OCI-LY1 (cell line): Measurements from ENCODE around the gene RTP5.

Experiments used
- H2AFZ ChIP-seq: fragments of 200-600 bp; sonication (generic), shearing (Covaris generic); 2 replicates; pipeline ENCODE4 v1.6.0; 2014; ENCODE audit warnings: antibody characterized with exemption, mild to moderate bottlenecking, low read length
- H3F3A ChIP-seq: fragments of 200-600 bp; sonication (generic), shearing (Covaris generic); 2 replicates; pipeline ENCODE4 v1.6.0; 2014; ENCODE audit warnings: mild to moderate bottlenecking, antibody characterized with exemption, low read length, moderate library complexity; ENCODE audit not compliant: insufficient read depth
- H3K27ac ChIP-seq: fragments of 200-600 bp; sonication (generic); 2 replicates; pipeline ENCODE4 v1.5.1; 2014; ENCODE audit warnings: low read length, mixed run types, mild to moderate bottlenecking, low read depth; ENCODE audit not compliant: poor library complexity, severe bottlenecking
- H3K27me3 ChIP-seq: fragments of 200-600 bp; sonication (generic); 2 replicates; pipeline ENCODE4 v1.6.0; 2014; ENCODE audit warnings: antibody characterized with exemption, mild to moderate bottlenecking, low read length, moderate library complexity; ENCODE audit not compliant: insufficient read depth
- H3K36me3 ChIP-seq: fragments of 200-600 bp; sonication (generic); 2 replicates; pipeline ENCODE4 v1.6.1; 2014; ENCODE audit warnings: mild to moderate bottlenecking, antibody characterized with exemption, low read length, moderate library complexity, mixed read lengths; ENCODE audit not compliant: insufficient read depth
- H3K4me1 ChIP-seq: fragments of 200-600 bp; sonication (generic); 2 replicates; pipeline ENCODE4 v1.5.1; 2014; ENCODE audit warnings: mild to moderate bottlenecking, low read length, moderate library complexity; ENCODE audit not compliant: insufficient read depth, severe bottlenecking
- H3K4me2 ChIP-seq: fragments of 200-600 bp; sonication (generic), shearing (Covaris generic); 2 replicates; pipeline ENCODE4 v1.6.1; 2014; ENCODE audit warnings: low read length
- H3K4me3 ChIP-seq: fragments of 200-600 bp; sonication (generic); 2 replicates; pipeline ENCODE4 v1.5.1; 2014; ENCODE audit warnings: low read length, low read depth, mild to moderate bottlenecking, mixed read lengths; ENCODE audit not compliant: poor library complexity, severe bottlenecking
- H3K79me2 ChIP-seq: fragments of 200-600 bp; shearing (Covaris generic); 2 replicates; pipeline ENCODE4 v1.6.1; 2016; ENCODE audit warnings: mixed run types, low read length, mixed read lengths; ENCODE audit not compliant: insufficient read depth
- H3K9ac ChIP-seq: fragments of 200-600 bp; sonication (generic), shearing (Covaris generic); 2 replicates; pipeline ENCODE4 v1.6.1; 2014; ENCODE audit warnings: mild to moderate bottlenecking, low read length, mixed read lengths
- H3K9me2 ChIP-seq: fragments of 200-600 bp; sonication (generic), shearing (Covaris generic); 2 replicates; pipeline ENCODE4 v1.6.1; 2014; ENCODE audit warnings: low read depth, mild to moderate bottlenecking, low read length, mixed read lengths
- H3K9me3 ChIP-seq: fragments of 200-600 bp; shearing (Covaris generic); 2 replicates; pipeline ENCODE4 v1.6.1; 2014; ENCODE audit warnings: low read length, mixed read lengths
- H4K20me1 ChIP-seq: fragments of 200-600 bp; sonication (generic), shearing (Covaris generic); 2 replicates; pipeline ENCODE4 v1.6.0; 2016; ENCODE audit warnings: mild to moderate bottlenecking, low read length; ENCODE audit not compliant: insufficient read depth
- EZH2 ChIP-seq: fragments of 200-600 bp; sonication (generic), shearing (Covaris generic); IDR thresholded peaks from 2 replicates; pipeline ENCODE4 v1.8.0; 2017; ENCODE audit warnings: borderline replicate concordance, mixed run types, mild to moderate bottlenecking, antibody characterized with exemption, low read length, moderate library complexity, mixed read lengths
- TF ChIP-seq, protein P1 (sequence below): fragments of 200-600 bp; sonication (generic), shearing (Covaris generic); IDR thresholded peaks from 2 replicates; pipeline ENCODE4 v1.5.1; 2017; ENCODE audit warnings: mild to moderate bottlenecking, antibody characterized with exemption, low read length, moderate library complexity, mixed read lengths

RTP5 gene

DNA sequence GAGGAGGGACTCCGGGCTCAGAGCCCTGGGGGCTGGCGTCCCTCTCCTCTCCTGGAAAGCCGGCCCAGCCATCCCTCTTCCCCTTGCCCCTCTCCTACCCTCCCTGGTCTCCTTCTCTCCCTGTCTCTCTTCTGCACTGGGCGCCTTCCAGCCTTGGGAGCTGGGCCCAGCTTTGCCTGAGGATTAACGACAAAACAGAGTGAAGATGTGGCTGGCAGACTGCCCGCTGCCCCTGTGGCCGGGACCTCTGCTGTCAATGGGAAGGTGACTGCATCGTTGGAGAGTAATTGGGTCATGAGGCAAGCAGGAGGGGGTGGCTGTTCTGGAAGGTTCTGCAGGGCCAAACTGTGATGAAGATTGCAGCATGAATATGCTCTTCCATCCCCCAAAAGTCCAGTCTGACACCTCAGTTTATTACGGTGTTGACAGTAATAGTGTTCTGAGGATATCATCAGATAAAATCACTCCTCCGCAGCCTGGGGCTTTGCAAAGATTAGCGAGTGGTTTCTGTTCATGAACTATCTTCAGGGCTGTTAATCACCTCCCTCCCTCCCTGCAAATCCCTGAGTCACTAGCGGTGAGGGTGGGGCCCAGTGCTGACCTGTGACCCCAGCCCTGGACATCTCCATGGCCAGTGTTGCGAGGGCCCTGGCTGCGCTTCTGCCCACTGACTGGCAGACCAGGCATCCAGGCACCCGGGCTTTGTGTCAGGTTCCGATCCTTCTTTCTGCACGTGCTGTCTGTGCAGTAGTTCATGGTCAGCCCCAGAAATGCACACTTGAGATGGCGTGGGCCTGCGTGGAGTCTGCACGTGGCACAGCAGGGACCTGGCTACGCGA, 23.0 kb downstream of the RTP5 start:
- no peaks in the 10 kb centered on the region for H3K9me2 ChIP-seq
- H3F3A ChIP-seq: no peaks in the 10 kb centered on the region
- no peaks in the 10 kb centered on the region for H3K27me3 ChIP-seq
- H3K9ac ChIP-seq: no peak overlapping the region
- H3K79me2 ChIP-seq: no peaks in the 10 kb centered on the region
- H3K4me3 ChIP-seq: no peak overlapping the region
- H2AFZ ChIP-seq: no peak overlapping the region
- H3K4me2 ChIP-seq: no peak overlapping the region
- TF ChIP-seq, protein P1, sequence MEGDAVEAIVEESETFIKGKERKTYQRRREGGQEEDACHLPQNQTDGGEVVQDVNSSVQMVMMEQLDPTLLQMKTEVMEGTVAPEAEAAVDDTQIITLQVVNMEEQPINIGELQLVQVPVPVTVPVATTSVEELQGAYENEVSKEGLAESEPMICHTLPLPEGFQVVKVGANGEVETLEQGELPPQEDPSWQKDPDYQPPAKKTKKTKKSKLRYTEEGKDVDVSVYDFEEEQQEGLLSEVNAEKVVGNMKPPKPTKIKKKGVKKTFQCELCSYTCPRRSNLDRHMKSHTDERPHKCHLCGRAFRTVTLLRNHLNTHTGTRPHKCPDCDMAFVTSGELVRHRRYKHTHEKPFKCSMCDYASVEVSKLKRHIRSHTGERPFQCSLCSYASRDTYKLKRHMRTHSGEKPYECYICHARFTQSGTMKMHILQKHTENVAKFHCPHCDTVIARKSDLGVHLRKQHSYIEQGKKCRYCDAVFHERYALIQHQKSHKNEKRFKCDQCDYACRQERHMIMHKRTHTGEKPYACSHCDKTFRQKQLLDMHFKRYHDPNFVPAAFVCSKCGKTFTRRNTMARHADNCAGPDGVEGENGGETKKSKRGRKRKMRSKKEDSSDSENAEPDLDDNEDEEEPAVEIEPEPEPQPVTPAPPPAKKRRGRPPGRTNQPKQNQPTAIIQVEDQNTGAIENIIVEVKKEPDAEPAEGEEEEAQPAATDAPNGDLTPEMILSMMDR: no peak
- TF ChIP-seq EZH2: no peak
- H4K20me1 ChIP-seq: no peaks in the 10 kb centered on the region
- H3K4me1 ChIP-seq: no peaks in the 10 kb centered on the region
- H3K36me3 ChIP-seq: no peaks in the 10 kb centered on the region
- H3K27ac ChIP-seq: no peak overlapping the region
- no peaks in the 10 kb centered on the region for H3K9me3 ChIP-seq

GRCh38 chr2:241893265-241893664, 23.7 kb downstream of the RTP5 start:
- no peak overlapping the region for H3K27ac ChIP-seq

DNA sequence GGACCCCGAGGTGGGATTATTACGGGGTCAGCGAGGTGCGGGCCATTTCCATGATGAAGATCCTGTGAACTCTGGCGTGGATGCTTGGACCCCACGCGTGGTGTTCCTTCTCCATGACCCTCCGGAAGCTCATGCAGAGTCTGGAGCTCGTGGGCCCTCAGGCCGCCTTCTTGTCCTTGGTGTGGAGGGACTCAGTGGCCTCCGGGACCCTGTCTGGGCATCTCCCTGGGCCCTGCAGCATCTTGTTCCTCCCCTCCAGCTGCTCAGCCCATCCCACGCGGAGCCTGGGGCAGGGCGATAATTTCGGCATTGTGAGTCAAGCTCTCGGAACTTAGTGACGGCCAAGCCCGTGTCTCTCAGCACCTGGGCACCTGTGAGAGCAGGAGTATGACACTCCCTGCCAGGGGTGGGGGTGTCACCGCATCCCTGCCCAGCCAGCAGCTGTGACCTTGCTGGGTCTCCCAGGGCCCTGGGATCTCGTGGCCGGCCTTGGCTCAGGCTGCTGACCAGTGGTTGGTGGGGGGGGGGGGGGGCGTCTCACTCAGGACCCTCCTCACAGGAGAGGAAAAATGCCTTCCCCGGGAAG, 24.6 kb downstream of the RTP5 start:
- no peak overlapping the region for H3K9ac ChIP-seq
- no peaks in the 10 kb centered on the region for H4K20me1 ChIP-seq
- H3K4me2 ChIP-seq: no peak overlapping the region
- H3K27me3 ChIP-seq: no peaks in the 10 kb centered on the region
- H3K4me3 ChIP-seq: no peak overlapping the region
- H3F3A ChIP-seq: no peaks in the 10 kb centered on the region
- no peaks in the 10 kb centered on the region for H3K36me3 ChIP-seq
- H3K9me2 ChIP-seq: no peaks in the 10 kb centered on the region
- H3K79me2 ChIP-seq: no peaks in the 10 kb centered on the region
- TF ChIP-seq EZH2: no peak
- H3K27ac ChIP-seq: no peak overlapping the region
- no peak overlapping the region for H2AFZ ChIP-seq
- no peaks in the 10 kb centered on the region for H3K9me3 ChIP-seq
- no peaks in the 10 kb centered on the region for H3K4me1 ChIP-seq

More at GRCh38 chr2:241893265-241893664, 23.7 kb downstream of the RTP5 start:
- no peaks in the 10 kb centered on the region for H3K4me1 ChIP-seq
- no peak overlapping the region for H3K4me2 ChIP-seq
- H2AFZ ChIP-seq: no peak overlapping the region
- no peaks in the 10 kb centered on the region for H3K9me2 ChIP-seq
- no peak overlapping the region for H3K9ac ChIP-seq
- H3K79me2 ChIP-seq: no peaks in the 10 kb centered on the region
- H3K4me3 ChIP-seq: no peak overlapping the region
- H3F3A ChIP-seq: no peaks in the 10 kb centered on the region
- H3K36me3 ChIP-seq: no peaks in the 10 kb centered on the region
- H3K27me3 ChIP-seq: no peaks in the 10 kb centered on the region
- H3K9me3 ChIP-seq: no peaks in the 10 kb centered on the region
- TF ChIP-seq, protein P1: no peak
- no peak for TF ChIP-seq EZH2
- H4K20me1 ChIP-seq: no peaks in the 10 kb centered on the region
